CD4-positive, alpha-beta memory T cell (primary cell): Measurements from ENCODE around the gene ZRANB3. TPM values are rescaled to one million over a fixed set of nuclear protein-coding genes. Genes with fewer than 3 reads are reported as not detected.
A peak's percentile ranks its signal among the peaks of the same experiment; 100 is the strongest.

Experiments used
- CTCF ChIA-PET: fragments of 350-600 bp; sonication (Branson Sonifier 250); formaldehyde crosslinking; loops from one replicate; lab custom pipeline; 2021; ENCODE audit warnings: inconsistent platforms; ENCODE audit not compliant: partially characterized antibody; lab: Charles Lee
- POLR2A ChIA-PET: fragments of 350-600 bp; sonication (Branson Sonifier 250); formaldehyde crosslinking; loops from one replicate; lab custom pipeline; 2021; ENCODE audit not compliant: partially characterized antibody; lab: Charles Lee
- DNase-seq, 5 donors: peaks; one replicate each; pipeline versions ENCODE4 v3.0.0 to v3.0.0-alpha.2; 2020 to 2022; ENCODE audit warnings: mixed read lengths in 1 of 5
- H3K27ac ChIP-seq: one replicate; pipeline ENCODE4 v1.7.0; 2013; ENCODE audit warnings: low read depth, low read length
- H3K27me3 ChIP-seq: 2 replicates; pipeline ENCODE4 v1.7.0; 2013; ENCODE audit warnings: mild to moderate bottlenecking, low read length, moderate library complexity; ENCODE audit not compliant: insufficient read depth
- H3K36me3 ChIP-seq: 2 replicates; pipeline ENCODE4 v1.7.0; 2013; ENCODE audit warnings: mild to moderate bottlenecking, low read length, moderate library complexity; ENCODE audit not compliant: insufficient read depth
- H3K4me1 ChIP-seq: 2 replicates; pipeline ENCODE4 v1.7.0; 2013; ENCODE audit warnings: mild to moderate bottlenecking, low read length, moderate library complexity; ENCODE audit not compliant: insufficient read depth
- H3K4me3 ChIP-seq, 2 donors: one replicate each; pipeline ENCODE4 v1.7.0; 2013; ENCODE audit warnings: low read length in 2 of 2, mild to moderate bottlenecking in 1 of 2
- H3K9me3 ChIP-seq, 2 donors: one replicate each; pipeline ENCODE4 v1.7.0; 2013; ENCODE audit warnings: low read length in 2 of 2, control low read depth in 1 of 2; ENCODE audit not compliant: control insufficient read depth in 1 of 2
- H3K27ac Mint-ChIP-seq, 7 donors: one replicate each; pipeline ENCODE4 v1.8.0; 2020 to 2021; ENCODE audit warnings: mixed read lengths in 7 of 7, mild to moderate bottlenecking in 6 of 7, inconsistent platforms in 3 of 7, moderate library complexity in 3 of 7
- H3K27me3 Mint-ChIP-seq, 2 donors: one replicate each; pipeline ENCODE4 v1.8.0; 2020 to 2021; ENCODE audit warnings: mixed read lengths in 2 of 2
- H3K36me3 Mint-ChIP-seq, 2 donors: one replicate each; pipeline ENCODE4 v1.8.0; 2020 to 2021; ENCODE audit warnings: mixed read lengths in 2 of 2, inconsistent platforms in 1 of 2, mild to moderate bottlenecking in 1 of 2
- H3K4me1 Mint-ChIP-seq, 4 donors: one replicate each; pipeline ENCODE4 v1.8.0; 2020 to 2021; ENCODE audit warnings: mixed read lengths in 4 of 4, mild to moderate bottlenecking in 1 of 4
- H3K4me3 Mint-ChIP-seq, 8 donors: one replicate each; pipeline ENCODE4 v1.8.0; 2020 to 2021; ENCODE audit warnings: mixed read lengths in 8 of 8, mild to moderate bottlenecking in 7 of 8, moderate library complexity in 6 of 8, inconsistent platforms in 3 of 8
- H3K9me3 Mint-ChIP-seq, 8 donors: one replicate each; pipeline ENCODE4 v1.8.0; 2020 to 2021; ENCODE audit warnings: mixed read lengths in 8 of 8, mild to moderate bottlenecking in 5 of 8, inconsistent platforms in 3 of 8, moderate library complexity in 1 of 8
- intact Hi-C: fragments of 100-400 bp; cut with micrococcal nuclease; formaldehyde crosslinking; loops from one replicate; pipeline ENCODE4 v1.15.1; 2023
- polyA plus RNA-seq, 2 donors: library from polyadenylated mRNA; unstranded; fragments of 300-500 nt; fragmentation: Illumina TruSeq; gene quantifications; one replicate each; pipeline ENCODE4 v1.2.3, GENCODE V29; 2021
- total RNA-seq, 2 experiments: library from RNA; stranded (reverse); gene quantifications; one replicate each; pipeline ENCODE4 v1.2.3, GENCODE V29; 2021

Gene ZRANB3
- total and polyA plus RNA-seq, 4 experiments from 2014 or later = 2.3 to 5.0 (median 3.4) TPM

DNA sequence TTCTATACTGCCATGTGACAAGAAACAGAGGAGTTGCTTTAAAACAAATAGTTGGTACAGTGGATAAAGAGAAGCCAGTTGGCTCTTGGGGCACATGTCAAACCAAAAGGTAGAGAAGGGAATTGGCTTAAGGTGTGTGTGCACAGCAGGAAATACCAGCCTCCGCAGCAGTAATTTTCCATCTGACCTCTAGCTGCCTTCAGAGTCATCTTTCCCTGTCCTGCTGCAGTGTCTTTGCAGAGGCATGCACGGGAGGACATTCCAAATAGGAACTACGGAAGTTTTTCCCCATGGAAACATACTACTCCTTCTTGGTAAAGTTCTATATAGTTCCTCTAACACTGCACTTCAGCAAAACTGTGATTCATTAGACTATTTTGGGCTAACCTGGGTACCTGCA, 379.4 kb downstream of the ZRANB3 start:
- H3K27ac ChIP-seq = no peak overlapping the region
- H3K27ac Mint-ChIP-seq = no peak overlapping the region
- peaks cover 6 to 15% (median 11%) of the 10 kb centered on the region in 4 donors for H3K4me1 Mint-ChIP-seq
- no peaks in the 10 kb centered on the region for H3K4me1 ChIP-seq
- H3K27me3 Mint-ChIP-seq = no peaks in the 10 kb centered on the region
- H3K9me3 Mint-ChIP-seq = no peaks in the 10 kb centered on the region
- H3K4me3 Mint-ChIP-seq = no peak overlapping the region
- no peaks in the 10 kb centered on the region for H3K27me3 ChIP-seq
- no peak for DNase-seq
- peaks cover 35% of the 10 kb centered on the region for H3K36me3 ChIP-seq
- intact Hi-C loops = no loop called here
- no peaks in the 10 kb centered on the region for H3K9me3 ChIP-seq
- no peak overlapping the region for H3K4me3 ChIP-seq
- peaks cover 62 to 65% of the 10 kb centered on the region in 2 donors for H3K36me3 Mint-ChIP-seq
- ChIA-PET POLR2A (no interaction called here), CTCF (no interaction called here)

DNA sequence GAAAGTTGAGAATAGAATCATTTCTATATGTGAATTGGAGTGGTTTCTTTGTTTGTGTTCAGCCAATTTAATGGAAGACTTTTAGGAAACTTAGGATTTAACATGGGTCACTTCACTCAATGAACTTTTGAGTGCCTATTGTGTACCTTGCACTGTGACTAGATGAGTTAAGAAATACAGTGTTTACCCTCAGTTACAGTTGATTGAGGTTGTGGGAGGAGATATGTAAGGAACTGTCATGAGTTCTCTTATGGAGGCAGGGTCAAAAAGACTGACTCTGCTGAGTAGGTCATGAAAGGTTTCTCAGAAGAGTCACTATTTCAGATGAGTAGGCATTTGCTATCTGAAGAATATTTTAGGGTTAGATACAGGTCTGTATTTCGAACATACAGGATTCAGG, 380.3 kb downstream of the ZRANB3 start:
- Histone ChIP-seq H3K9me3 (no peaks in the 10 kb centered on the region), H3K4me3 (no peak overlapping the region), H3K27ac (no peak overlapping the region), H3K27me3 (no peaks in the 10 kb centered on the region), H3K4me1 (no peaks in the 10 kb centered on the region), H3K36me3 (peaks cover 35% of the 10 kb centered on the region)
- peaks cover 6 to 19% (median 11%) of the 10 kb centered on the region in 4 donors for H3K4me1 Mint-ChIP-seq
- H3K27me3 Mint-ChIP-seq = no peaks in the 10 kb centered on the region
- H3K36me3 Mint-ChIP-seq = peaks cover 59 to 63% of the 10 kb centered on the region in 2 donors
- intact Hi-C loops = no loop called here
- ChIA-PET CTCF (no interaction called here), POLR2A (no interaction called here)
- no peak for DNase-seq
- peak overlapping the region in 1 of 7 donors; percentile 6 for H3K27ac Mint-ChIP-seq
- no peaks in the 10 kb centered on the region for H3K9me3 Mint-ChIP-seq
- H3K4me3 Mint-ChIP-seq = no peak overlapping the region

DNA sequence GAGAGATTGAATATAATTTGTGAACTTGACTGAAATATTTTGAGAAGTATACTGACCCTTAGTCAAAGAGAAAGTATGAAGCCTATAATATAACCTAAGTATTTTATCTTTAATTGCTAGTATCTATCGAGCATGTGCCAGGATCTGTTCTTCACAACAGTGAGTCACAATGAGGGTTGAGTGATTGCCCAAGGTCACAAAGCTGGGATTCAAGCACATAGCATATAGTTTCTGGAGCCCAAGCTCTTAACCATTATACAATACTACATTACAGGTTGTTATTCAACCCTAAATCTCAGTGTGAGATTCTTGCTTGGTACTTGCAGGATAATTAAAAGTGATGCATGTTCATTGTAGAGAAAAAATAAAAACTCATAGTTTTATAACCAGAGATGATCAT, 381.8 kb downstream of the ZRANB3 start:
- Mint-ChIP-seq H3K4me3 (no peak overlapping the region), H3K27ac (no peak overlapping the region), H3K4me1 (peaks cover 5 to 24% (median 14%) of the 10 kb centered on the region in 4 donors), H3K36me3 (peaks cover 54 to 61% of the 10 kb centered on the region in 2 donors), H3K27me3 (no peaks in the 10 kb centered on the region), H3K9me3 (no peaks in the 10 kb centered on the region)
- no peak for DNase-seq
- Histone ChIP-seq H3K4me3 (no peak overlapping the region), H3K27me3 (no peaks in the 10 kb centered on the region), H3K36me3 (peaks cover 24% of the 10 kb centered on the region), H3K4me1 (no peaks in the 10 kb centered on the region), H3K9me3 (no peaks in the 10 kb centered on the region), H3K27ac (no peak overlapping the region)
- CTCF ChIA-PET = no interaction called here
- intact Hi-C loops = no loop called here
- POLR2A ChIA-PET = no interaction called here

- Histone ChIP-seq H3K9me3 (no peaks in the 10 kb centered on the region), H3K4me3 (no peak overlapping the region), H3K27me3 (no peaks in the 10 kb centered on the region), H3K36me3 (peaks cover 14% of the 10 kb centered on the region), H3K4me1 (no peaks in the 10 kb centered on the region), H3K27ac (no peak overlapping the region)
- no peak for DNase-seq
- peaks cover 8 to 22% (median 10%) of the 10 kb centered on the region in 4 donors for H3K4me1 Mint-ChIP-seq
- intact Hi-C loops = no loop called here
- peaks cover 2 to 20% (median 5%) of the 10 kb centered on the region in 8 donors for H3K9me3 Mint-ChIP-seq
- no peaks in the 10 kb centered on the region for H3K27me3 Mint-ChIP-seq
- ChIA-PET POLR2A (no interaction called here), CTCF (no interaction called here)
- H3K36me3 Mint-ChIP-seq = peaks cover 67 to 69% of the 10 kb centered on the region in 2 donors
- no peak overlapping the region for H3K4me3 Mint-ChIP-seq
- no peak overlapping the region for H3K27ac Mint-ChIP-seq
Measured at GRCh38 chr2:135144343-135144742, 386.7 kb downstream of the ZRANB3 start.

DNA sequence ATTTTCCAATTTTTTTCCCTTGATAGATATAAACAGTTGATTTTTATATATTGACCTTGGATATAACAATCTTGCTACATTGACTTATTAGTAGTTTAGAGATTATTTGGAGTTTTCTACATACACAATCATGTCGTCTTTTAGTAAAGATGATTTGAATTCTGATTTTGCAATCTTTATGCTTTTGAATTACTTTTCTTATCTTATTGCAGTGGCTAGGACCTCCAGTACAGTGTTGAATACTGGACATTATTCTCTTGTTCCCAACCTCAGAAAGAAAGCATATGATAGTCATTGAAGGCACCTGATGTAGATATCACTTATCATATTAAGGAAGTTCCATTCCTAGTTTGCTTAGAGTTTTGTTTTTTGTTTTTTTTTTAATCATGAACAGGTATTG, 388.7 kb downstream of the ZRANB3 start:
- Mint-ChIP-seq H3K36me3 (peaks cover 73 to 77% of the 10 kb centered on the region in 2 donors), H3K27ac (no peak overlapping the region), H3K4me1 (peaks cover 7 to 17% (median 10%) of the 10 kb centered on the region in 4 donors), H3K9me3 (peaks cover 2 to 20% (median 5%) of the 10 kb centered on the region in 8 donors), H3K27me3 (no peaks in the 10 kb centered on the region), H3K4me3 (no peak overlapping the region)
- no peak for DNase-seq
- Histone ChIP-seq H3K4me1 (no peaks in the 10 kb centered on the region), H3K27ac (no peak overlapping the region), H3K4me3 (no peak overlapping the region), H3K27me3 (no peaks in the 10 kb centered on the region), H3K9me3 (no peaks in the 10 kb centered on the region), H3K36me3 (peaks cover 14% of the 10 kb centered on the region)
- ChIA-PET POLR2A (no interaction called here), CTCF (interaction anchor here (0.9 kb wide), 1 partner anchor 567 kb away, joined by 4 read pairs; no protein-coding TSS in a partner anchor)
- intact Hi-C loops = no loop called here

DNA sequence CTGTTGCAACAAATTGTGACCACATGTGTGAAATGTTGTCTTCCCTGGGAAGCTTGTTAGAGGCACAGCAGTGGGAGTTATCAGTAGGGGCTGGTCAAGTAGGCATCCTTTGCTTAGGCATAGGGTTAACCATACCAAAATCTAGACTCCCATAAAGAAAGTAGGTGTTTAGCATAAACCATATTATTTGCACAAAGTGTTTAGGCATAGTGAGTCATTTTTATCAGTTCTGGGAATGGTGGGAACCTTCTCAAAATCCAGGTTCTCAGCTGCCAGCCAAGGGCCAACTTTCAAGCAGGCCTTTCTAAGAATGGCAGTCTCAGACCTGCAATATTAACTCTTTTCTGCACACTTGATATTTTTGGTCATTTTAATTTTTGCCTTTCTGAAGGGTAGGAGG, 390.4 kb downstream of the ZRANB3 start:
- H3K4me3 Mint-ChIP-seq = no peak overlapping the region
- peaks cover 5 to 11% (median 10%) of the 10 kb centered on the region in 4 donors for H3K4me1 Mint-ChIP-seq
- ChIA-PET POLR2A (no interaction called here), CTCF (interaction anchor here (1.3 kb wide), 1 partner anchor 569 kb away, joined by 3 read pairs; no protein-coding TSS in a partner anchor)
- intact Hi-C loops = no loop called here
- H3K9me3 Mint-ChIP-seq = peaks cover 2 to 20% (median 5%) of the 10 kb centered on the region in 8 donors
- no peaks in the 10 kb centered on the region for H3K27me3 Mint-ChIP-seq
- Histone ChIP-seq H3K27ac (no peak overlapping the region), H3K27me3 (no peaks in the 10 kb centered on the region), H3K4me3 (no peak overlapping the region), H3K9me3 (no peaks in the 10 kb centered on the region), H3K36me3 (peaks cover 21% of the 10 kb centered on the region), H3K4me1 (no peaks in the 10 kb centered on the region)
- DNase-seq = no peak
- H3K36me3 Mint-ChIP-seq = peaks cover 81 to 86% of the 10 kb centered on the region in 2 donors
- H3K27ac Mint-ChIP-seq = peak overlapping the region in 1 of 7 donors; percentile 17

GRCh38 chr2:135132314-135132713, 398.7 kb downstream of the ZRANB3 start:
- Mint-ChIP-seq H3K4me1 (peaks cover 0 to 5% (median 0%) of the 10 kb centered on the region in 4 donors), H3K36me3 (peaks cover 67 to 76% of the 10 kb centered on the region in 2 donors), H3K27ac (no peak overlapping the region), H3K9me3 (no peaks in the 10 kb centered on the region), H3K4me3 (no peak overlapping the region), H3K27me3 (no peaks in the 10 kb centered on the region)
- intact Hi-C loops = no loop called here
- H3K27me3 ChIP-seq = no peaks in the 10 kb centered on the region
- no peaks in the 10 kb centered on the region for H3K9me3 ChIP-seq
- ChIA-PET POLR2A (no interaction called here), CTCF (interaction anchor here (1.1 to 1.3 kb wide), 2 partner anchors 38 to 128 kb away, joined by 3 to 6 read pairs; no protein-coding TSS in a partner anchor)
- no peak for DNase-seq
- peaks cover 54% of the 10 kb centered on the region for H3K36me3 ChIP-seq
- H3K4me1 ChIP-seq = no peaks in the 10 kb centered on the region
- no peak overlapping the region for H3K4me3 ChIP-seq
- no peak overlapping the region for H3K27ac ChIP-seq
